GM12892 (cell line): ENCODE measurements around the gene CTSW.

Experiments used
- POLR2A ChIP-seq: IDR thresholded peaks from 2 replicates; pipeline ENCODE4 v1.6.1; 2011; ENCODE audit warnings: low read depth, low read length, control low read depth
- POLR2AphosphoS5 ChIP-seq: IDR thresholded peaks from 2 replicates; pipeline ENCODE4 v1.6.1; 2011; ENCODE audit warnings: low read depth, low read length, control low read depth
- TAF1 ChIP-seq: IDR thresholded peaks from 2 replicates; pipeline ENCODE4 v1.6.1; 2011; ENCODE audit warnings: low read depth, mild to moderate bottlenecking, control low read depth, low read length, borderline replicate concordance

- TF ChIP-seq POLR2A = no peak
- TF ChIP-seq POLR2AphosphoS5 = no peak
- TF ChIP-seq TAF1 = no peak
These were observed 52.3 kb downstream of the CTSW start for GRCh38 chr11:65931773-65932557.
